NCI-H1694 (cell line): Measurements from ENCODE around the gene CELF4.

Source experiments
- DNase-seq: peaks from one replicate; lab custom pipeline; 2025; lab: John Stamatoyannopoulos, UW

CELF4 gene

DNA sequence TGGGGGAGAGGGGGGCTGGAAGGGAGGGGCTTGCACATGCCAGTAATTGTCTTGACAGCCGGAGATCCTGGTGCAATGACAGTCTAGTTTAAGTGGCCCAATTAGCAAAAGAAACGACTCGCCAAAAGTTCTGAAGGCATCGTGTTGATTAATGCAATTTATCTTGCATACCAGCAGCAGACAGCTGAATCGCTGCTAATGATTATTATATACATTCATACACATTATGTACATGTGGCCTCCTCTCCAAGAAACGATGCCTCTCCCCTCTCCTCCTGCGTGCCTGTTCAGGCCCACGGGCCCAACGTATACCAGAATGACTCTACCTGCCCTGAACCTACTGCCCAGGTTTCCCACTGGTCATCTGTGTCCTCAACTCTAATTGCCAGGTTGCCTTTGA, 214.5 kb downstream of the CELF4 start:
- DNase-seq = no peak

DNA sequence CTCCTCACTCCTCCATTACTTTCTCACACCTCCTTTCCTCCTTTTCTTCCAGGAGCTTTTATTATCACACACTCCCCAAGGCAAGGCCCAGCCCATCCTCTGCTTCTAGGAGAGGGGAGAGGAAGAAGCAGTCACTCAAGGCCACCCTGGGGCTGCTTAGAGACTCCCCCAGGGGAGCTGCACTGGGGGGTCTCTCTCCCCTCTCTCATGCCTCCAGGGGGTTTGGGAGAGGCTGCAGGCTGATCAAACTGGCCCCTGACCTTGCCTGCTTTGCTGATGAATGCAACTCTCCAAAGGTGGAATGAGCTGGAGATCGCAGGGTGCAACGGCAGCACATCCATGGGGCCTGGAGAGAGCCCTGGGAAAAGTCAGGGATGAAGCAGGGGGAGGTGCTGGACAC, 216.9 kb downstream of the CELF4 start:
- DNase-seq = no peak

DNA sequence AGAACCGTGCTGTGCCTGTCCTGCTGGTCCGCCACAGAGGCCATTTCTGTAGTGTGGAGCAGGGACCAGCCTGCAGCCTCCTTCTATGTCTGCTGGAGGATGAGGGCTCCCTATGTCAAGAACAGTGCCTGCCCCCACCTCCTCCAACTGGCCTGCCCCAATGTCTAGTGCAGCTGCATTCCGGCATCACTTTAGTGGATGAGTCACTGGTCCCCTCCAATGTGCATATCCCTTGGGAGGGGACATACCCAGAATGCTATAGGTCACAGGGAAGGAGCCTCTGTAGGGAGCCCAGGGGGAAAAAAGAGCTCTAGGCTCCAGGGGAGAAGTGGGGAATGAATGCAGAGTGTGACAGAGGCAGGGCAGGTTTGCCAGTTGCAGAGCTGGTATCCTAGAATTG, 219.6 kb downstream of the CELF4 start:
- DNase-seq = no peak

DNA sequence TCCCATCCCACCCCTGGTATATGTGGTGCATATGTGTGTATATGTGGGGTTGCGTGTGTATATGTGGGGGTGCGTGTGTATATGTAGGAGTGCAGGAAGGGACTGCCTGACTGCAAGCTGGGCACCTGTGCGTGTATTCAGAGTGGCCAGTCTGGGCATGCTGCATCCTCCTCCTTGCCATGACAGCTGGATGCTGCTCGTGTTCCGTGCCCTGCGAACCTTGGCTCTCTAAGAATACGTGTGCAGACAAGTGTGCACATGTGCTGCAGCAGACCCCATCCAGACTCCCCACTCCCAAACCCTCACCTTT, 222.1 kb downstream of the CELF4 start:
- DNase-seq = no peak

DNA sequence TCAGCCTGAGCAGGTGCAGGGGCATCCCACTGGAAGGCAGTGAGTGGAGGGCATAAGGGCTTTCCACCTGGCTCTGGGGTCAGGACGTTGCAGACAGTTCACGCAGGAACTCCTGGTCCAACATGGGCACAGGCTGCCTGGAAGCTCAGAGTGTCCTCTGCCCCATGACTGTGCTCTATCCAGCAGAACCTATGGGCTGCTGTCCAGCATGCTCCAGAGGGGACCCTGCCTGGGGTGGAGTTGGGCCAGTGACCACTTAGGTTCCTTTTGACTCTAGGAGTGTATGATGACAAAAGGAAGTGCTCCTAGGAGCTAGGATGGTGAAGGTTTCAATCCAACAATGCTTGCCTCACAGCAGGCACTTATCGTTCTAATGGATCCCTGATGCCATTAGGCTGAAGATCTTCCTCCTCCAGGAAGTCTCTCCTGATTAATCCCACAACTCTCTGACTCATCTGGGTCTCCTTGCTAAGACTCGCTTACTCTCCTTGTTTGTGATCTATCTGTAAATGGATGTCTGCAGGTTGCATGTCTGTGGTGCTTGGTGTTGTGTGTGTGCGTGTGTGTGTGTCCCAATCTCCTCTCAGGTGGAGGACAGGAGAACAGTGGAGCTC, 224.0 kb downstream of the CELF4 start:
- DNase-seq = no peak

DNA sequence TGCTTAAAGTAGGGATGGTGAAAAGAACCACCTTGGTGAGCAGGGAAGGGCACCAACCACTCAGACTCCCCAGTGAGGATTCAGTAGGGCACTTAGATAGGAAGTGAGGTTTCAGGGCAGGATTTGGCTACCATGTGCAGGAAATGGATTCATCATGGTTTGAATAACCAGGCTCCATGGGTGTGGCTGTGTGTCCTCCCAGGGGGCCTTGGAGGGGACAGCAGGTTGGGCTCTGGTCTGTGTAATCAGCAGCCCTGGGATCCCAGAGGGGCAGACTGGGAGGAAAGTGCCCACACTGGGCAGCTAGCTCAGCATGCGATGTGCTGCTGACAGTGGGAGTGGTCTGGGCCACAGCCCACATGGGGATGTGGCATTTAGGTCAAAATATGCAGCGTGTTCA, 224.6 kb downstream of the CELF4 start:
- no peak for DNase-seq

DNA sequence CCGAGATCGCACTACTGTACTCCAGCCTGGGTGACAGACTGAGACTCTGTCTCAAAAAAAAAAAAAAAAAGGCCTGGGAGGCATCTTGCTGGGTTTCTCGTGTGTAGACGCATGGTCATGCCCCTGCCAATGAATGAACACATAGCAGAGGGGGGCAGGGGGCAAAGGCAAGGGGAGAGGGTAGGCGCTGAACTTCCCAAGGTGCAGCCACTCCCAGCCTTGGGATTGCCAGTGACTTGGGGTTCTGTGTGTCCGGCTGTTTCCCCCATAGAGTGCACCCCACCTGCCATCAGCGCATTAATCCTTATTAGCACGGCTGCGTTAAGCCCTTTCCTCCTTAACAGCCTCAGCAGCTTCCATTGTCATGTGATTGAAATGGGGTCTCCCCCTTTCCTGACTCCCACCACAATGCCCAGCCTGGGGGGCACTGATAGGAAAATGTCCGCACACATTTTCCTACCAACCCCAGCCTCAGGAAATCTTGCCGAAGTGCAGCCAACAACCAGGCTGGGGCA, 225.8 kb downstream of the CELF4 start:
- no peak for DNase-seq

DNA sequence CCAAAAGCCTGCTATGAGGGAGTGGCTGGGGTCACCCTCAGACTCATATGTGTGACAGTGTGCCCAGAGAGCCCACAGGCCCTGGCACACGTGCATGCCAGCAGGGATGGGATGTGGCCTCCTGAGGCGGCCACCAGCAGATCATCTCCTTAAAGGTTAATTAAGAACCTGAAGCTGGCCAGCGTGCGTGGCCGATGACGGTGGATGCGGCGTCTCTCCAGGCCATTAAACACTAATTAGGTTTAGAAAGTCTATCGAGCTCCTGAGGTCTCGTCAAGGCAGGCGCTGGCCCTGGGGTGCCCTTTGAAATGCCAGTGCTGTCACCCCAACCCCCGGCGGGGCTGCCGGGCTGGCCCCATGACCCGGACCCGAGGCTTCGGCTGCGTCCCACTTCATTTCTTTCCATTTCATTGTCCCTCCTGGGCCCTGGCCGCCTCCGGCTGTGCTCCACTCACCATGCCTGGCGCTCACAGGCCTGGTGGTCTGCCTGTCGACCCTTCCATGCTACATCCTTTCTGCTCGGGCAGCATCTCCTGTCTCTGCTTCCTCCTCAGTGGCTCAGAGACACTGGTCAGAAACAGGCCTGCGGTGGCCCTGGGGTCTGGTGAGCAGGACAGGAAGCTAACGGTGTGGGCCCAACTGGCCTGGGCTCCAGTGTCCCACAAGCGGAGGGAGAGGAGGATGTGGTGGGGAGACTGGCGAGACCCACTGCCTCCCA, 228.9 kb downstream of the CELF4 start:
- DNase-seq = no peak

DNA sequence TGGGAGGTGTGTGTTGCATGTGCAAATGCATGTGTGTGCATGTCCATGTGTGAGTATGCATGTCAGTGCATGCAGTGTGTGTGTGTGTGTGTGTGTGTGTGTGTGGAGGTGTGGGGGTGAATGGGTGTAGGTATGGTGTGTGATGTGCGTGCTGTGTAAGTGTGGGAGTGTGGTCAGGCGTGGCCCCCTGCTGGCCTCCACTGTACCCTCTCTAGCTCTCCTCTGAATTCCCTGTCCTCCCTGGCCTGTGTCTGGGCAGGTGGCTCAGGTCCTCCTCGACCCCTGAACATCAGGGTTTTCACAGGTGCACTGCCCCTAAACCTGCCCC, 230.2 kb downstream of the CELF4 start:
- no peak for DNase-seq

DNA sequence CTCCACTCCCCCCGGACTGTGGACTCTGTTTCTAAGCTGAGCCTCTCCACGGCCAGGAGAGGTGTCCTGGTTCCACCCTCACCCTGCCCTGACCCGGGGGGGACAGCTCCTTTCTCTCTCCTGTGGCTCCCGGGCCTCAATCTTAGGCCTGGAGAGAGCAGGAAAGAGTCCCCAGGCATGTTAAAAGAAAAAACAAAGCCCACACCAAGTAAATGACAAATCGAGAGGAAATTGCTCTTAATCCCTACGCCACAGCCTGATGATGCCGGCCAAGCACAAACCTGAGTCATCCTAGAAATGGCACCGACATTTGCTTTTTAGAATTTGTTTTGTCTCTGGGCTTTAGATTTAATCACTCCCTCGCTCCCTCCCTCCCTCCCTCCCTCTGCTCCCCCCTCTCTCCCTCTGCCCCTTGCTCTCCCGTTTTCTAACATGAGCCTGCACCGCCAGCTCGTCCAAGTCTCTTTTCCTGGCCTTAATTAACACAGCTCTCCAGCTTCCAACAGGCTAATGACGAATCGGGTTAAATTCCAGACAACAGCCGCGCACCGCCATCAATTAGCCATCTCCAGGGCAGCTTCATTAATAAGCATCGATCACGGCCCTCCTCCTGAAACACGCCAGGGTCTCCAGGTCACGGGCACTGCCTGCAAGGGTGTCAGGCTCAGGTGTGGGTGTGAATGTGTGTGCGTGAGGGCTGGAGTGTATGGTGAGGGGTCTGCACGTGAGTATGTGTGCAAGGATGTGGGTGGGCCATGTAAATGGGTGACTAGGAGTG, 230.8 kb downstream of the CELF4 start:
- no peak for DNase-seq

DNA sequence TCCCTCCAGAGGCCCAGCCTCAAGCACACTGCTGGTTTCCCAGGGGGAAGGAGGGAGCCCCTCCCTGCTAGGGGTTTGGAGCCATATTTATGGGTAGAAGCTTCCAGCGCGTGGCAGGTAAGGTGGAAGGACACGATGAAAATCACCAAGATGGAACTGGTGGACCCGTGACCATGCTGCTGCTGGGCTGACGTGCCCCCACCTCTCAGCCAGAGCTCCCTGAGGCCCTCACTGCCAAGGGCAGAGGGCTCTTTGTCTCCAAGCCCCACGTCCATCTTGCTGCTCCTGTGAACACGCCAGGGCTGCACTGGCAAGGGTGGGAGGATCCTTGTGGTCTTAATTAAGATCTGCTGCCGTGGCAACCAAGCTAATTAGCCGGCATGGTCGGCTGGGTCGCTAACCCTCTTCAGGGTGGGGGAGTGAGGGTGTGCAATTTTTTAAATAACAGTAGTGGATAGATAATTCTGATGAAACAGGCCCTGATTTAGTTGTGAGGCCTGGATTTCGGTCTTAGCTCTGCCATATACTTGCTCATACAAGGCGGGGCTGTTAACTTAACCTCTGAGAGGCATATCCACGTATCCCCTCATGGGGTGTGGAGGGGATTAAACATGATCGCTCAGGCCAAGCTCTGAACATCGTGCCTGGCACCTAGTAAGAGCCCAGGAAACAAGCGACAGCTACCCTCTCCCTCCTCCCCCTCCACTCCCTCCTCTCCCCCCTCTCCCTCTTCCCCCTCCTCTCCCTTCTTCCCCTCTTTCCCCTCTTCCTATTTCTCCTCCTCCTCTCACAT, 232.8 kb downstream of the CELF4 start:
- no peak for DNase-seq

DNA sequence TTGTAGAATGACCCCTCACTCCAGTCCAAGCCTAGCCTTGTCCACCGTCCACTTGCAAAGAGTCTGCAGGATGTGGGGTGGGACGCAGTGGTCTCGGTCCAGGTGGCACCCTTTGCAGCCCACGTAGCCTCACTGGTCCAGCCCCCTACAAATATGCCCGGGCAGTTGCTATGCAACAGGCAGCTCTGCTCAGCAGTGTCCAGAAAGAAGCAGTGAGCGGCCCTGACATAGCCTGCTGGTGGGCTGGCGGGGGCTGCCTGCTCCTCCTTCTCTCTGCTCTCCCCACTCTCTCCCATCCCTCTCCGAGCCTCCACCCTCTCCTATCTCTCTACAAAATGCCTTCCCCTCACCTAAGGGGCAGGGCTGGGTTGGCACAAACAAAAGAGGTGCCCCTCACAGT, 233.4 kb downstream of the CELF4 start:
- no peak for DNase-seq

DNA sequence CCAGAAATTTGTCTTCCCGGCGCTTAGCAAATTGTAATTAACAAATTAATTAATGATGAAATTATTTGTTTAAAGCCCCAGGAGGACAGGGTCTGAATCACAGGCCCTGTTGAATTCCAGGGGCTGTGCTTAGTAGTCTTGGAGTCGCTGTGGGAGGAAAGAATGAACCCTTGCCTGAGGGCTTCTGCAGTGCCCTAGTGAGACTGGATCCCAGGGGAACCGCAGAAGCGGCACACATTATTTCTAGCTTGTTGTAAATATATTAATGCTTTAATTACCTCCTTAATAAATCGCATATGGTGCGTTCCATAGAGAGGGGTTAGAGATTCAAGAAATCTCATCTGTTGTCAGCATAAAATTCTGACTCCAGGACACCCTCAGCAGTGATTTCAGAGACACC, 235.4 kb downstream of the CELF4 start:
- no peak for DNase-seq

DNA sequence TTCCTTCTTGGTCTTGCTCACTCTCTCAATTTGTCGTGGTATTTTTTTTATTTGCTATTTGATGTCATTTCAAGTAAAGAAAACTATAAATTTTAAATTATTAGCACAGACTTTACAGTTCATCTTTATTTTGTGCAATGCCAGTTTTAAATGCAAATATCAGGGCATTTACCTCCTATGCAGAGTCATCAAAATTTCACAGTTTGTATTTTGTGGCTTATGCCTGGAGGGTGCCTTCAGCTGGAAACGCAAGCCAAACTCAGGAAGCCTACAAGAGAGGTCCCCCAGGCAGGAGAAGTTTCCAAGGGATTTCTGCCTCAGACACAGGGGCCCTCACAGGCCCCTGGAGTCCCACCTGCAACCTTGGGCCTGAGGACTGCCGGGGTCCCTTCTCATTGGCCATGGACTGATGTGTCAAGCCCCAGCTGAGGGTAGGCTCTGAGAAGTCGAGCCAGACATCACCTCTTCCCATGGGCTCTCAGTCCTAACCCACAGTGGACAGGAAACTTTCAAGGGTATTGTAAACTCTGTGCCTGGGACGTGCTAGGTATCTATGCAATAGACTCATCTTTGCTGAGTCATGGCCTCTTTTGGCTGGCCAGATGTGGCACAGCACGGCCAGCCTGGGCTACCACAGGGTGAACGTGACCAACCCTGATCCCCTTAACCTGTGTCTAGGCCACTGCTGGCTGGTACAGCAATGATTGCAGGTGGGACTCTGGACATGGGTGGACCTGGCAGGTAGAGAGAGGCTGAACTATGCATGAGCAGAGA, 236.5 kb downstream of the CELF4 start:
- DNase-seq = no peak

DNA sequence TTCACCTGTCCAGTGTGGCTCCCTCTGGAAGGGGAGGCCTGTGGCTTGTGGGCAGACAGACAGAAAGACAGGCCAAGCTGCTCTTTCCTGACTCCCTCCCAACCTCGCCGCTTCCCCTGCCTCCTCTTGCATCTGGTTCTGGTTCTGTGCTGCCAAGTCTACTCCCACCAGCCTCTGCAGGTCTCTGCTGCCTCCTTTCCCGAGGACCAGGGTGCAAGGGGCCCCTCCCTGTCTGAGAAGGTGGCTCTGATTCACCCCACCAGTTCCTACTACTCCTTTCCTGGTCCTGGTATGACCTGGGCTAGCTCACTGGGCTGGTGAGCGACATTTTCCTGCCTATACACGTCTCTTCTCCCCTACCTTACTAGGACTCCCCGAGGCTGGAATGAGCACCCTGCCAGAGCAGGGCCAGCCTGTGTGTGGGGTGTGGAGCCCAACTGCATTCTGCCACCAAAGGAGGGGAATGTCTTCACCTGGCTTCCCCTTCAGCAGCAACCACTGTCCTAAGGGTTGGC, 238.5 kb downstream of the CELF4 start:
- DNase-seq = no peak

DNA sequence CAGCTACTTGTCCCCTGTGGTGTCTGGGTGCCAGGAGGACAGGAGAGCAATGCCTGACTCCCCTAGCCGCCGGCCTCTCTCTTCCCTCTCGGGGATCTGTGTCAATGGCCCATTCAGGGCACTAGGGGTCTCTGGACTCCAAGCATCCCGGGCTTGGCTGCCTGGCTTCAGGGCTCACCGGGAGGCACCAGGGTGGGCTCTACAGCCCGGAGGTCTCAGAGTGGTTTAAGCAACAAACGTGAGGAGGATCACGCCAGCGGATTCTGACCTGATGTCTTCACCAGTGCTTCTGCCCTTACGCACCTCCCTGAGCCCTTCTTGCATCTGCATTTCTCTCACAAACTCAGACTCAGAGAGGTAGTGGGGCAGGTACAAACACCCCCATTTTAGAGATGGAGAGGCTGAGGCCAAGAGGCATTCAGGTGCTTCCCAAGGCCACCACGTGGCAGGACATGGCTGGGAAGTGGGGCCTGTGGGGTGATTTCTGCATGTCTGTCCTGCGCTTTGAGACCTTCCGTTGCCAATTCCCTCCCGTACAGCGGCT, 243.0 kb downstream of the CELF4 start:
- peak; percentile 38 for DNase-seq

DNA sequence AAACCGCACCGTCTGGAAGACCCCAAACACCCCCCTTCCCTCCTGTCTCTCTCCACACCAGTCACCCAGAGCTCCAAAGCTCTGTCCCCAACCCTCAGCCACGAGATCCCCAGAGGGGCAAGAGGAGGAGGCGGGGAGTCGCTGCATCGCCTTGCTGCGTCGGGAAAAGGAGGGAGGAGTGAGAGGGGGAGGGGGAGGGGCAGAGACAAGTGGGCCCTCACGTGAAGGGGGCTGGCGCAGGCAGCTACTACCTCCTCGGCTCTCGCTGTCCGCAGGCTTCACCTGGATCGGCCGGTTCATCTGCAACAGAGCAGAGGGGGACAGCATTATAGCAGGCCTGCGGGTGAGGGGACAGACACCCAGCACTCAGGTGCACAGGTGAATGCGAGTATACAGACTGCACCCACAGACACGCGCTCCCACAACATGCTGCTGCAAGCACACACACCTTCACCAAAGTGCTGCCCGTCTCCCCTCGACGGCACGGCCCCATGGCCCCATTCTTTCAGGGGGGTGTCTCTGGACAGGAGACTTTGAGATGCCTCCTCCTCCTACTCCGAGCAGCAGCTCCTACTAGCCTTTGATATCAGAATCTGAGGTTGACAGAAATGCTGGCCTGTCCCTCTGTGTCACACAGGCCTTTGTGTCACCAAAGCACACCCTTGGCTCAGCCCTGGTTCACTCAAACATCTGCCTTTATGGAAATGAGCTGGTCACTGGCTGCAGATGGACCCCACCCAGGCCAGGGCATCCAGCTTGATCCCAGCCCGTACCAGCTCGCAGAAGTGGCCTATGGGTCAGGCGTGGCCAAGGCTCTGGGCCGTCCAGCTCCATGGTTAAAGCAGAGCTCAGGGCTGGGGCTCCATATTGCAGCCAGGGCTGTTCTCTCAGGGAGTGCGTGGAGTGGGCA, 243.8 kb downstream of the CELF4 start:
- DNase-seq = no peak

DNA sequence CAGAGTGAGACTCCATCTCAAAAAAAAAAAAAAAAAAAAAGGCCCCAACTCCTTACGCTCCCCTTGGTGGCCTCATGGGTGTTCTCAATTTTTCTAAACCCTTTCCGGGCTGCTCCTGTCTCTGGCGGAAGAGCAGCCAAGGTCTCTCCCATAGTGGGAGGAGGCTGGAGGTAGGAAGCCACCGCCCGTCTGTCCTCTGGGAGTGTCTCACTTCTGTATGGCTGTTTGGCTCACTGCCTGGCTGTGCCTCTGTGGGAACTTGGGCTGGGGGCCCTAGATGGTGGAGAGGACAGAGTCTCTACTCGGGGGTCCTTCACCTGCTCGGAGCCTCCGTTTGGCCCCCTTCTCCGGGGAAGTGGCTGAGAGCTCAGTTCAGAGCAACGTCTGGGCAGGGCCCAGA, 245.3 kb downstream of the CELF4 start:
- no peak for DNase-seq

DNA sequence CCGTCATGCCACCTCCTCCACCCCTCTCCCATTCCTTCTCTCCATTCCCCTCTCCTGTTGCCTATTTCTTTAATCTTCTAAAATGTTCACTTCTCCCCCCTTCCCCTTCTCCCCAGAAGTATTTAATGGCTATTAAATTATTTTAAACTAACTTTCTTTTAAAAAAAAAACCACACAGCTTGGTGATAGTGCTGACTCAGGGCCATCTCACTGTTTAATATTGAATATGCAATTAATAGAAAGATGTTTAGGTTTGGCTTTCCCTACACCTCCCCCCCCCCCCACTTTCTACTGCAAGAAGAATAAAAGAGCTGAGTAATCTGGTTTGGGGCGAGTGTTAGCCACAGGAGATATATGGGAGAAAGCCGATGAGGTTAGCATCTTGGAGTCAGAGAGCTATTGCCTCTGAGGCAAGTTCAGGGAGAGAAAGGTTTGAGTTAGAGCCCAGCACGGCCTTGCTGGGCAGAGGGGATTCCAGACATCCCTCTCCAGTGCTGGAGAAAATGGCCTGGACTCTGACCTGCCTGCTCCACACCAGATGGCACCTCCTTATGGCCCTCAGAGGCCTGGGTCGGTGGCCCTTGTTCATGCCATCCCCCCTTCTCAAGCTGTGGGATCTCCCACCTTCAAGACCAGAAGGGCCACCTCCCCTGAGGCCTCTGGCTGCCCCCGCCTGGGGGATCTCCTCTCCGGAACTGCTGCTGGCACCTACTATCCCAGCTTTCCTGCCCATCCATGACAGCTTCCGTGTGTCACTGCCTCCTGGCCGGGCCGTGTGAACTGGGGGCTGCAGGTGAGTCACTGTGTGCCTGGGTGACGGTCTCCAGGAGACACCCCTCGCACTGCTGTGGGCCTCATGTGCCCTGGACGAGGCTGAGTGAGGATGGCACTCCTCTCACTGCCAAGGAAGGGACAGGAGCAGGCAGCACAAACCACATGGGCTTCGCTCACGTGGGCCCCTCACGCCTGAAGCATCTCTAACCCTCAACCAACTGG, 246.9 kb downstream of the CELF4 start:
- no peak for DNase-seq
